Activated T-cell treated with anti-CD3 and anti-CD28 coated beads for 48 hours (primary cell): ENCODE results near the gene ATP8B2.
A peak's percentile ranks its signal among the peaks of the same experiment; 100 is the strongest.
"Not testable (repeated sequence)": the region's sequence is repeated elsewhere in the genome, so short reads cannot be mapped to it uniquely, and the experiment has no call there.

ENCODE experiments used
- DNase-seq: peaks from one replicate; pipeline ENCODE4 v3.0.0-alpha.2; 2020; ENCODE audit warnings: low read depth

Gene ATP8B2

GRCh38 chr1:154324669-154325582 lies at the start of gene ATP8B2:
Gene ATP8B2, plus strand, starts transcription at chr1:154325525. Its CDS starts 2,617 bp downstream, at chr1:154328142.
- DNase-seq = peak; percentile 77

DNA sequence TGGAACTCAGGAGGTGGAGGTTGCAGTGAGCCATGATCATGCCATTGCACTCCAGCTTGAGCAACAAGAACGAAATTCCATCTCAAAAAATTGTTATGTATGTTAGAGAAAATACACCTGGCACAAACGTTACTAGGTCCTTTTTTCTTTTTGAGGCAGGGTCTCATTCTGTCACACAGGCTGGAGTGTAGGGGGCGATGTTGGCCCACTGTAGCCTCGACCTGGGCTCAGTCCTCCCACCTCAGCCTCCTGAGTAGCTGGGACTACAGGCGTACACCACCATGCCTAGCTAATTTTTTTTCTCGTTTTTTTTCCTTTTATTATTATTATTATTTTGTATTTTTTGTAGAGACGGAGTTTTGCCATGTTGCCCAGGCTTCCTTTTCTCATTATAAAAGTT lies 48.5 kb upstream of the ATP8B2 start:
- DNase-seq = peak; percentile 26

DNA sequence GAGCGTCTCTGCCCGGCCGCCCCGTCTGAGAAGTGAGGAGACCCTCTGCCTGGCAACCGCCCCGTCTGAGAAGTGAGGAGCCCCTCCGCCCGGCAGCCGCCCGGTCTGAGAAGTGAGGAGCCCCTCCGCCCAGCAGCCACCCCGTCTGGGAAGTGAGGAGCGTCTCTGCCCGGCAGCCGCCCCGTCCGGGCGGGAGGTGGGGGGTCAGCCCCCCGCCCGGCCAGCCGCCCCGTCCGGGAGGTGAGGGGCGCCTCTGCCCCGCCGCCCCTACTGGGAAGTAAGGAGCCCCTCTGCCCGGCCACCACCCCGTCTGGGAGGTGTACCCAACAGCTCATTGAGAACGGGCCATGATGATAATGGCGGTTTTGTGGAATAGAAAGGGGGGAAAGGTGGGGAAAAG lies 37.7 kb upstream of the ATP8B2 start:
- DNase-seq = not testable (repeated sequence)

DNA sequence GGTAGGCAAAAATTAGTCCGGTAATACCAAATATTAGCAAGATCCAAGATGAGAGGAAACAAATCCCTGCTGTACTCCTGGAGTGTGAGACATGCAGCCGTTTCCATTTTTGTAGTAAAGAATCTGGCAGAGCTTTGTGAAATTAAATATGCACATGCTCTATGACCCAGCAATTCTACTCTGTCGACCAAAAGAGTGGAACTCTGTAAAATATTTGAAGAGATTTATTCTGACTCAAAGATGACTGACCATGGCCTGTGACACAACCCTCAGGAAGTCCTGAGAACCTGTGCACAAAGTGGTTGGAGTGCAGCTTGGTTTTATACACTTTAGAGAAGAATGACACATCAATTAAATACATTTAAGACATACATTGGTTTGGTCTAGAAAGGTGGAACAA lies 36.7 kb upstream of the ATP8B2 start:
- no peak for DNase-seq

GRCh38 chr1:154290921-154291320 lies 34.4 kb upstream of the ATP8B2 start:
- no peak for DNase-seq

DNA sequence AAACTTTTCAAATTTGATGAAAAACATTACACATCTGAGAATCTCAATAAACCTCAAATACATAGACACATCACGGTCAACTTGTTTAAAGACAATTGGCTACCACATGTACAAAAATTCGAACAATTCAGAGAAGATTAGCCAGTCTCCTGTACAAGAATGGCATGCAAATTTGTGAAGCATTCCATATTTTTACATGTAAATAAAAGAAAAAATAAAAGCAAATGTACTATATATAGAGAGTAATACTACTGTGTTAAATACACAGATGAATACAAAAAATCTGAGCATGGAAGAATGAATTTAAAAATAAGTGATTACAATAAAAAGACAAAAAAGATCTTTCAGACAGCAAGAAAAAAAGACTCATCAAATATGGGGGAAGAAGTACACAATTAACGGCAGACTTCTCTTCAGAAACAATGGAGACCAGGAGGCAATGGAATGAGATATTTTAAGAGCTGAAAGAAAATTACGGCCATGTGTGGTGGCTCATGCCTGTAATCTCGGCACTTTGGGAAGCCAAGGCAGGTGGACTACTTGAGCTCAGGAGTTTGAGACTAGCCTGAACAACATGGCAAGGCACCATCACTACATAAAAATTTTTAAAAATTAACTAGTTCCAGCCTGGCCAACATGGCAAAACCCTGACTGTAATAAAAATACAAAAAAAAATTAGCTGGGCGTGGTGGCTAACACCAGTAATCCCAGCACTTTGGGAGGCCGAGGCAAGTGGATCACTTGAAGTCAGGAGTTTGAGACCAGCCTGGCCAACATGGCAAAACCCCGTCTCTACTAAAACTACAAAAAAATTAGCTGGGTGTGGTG lies 29.7 kb upstream of the ATP8B2 start:
- DNase-seq = no peak

DNA sequence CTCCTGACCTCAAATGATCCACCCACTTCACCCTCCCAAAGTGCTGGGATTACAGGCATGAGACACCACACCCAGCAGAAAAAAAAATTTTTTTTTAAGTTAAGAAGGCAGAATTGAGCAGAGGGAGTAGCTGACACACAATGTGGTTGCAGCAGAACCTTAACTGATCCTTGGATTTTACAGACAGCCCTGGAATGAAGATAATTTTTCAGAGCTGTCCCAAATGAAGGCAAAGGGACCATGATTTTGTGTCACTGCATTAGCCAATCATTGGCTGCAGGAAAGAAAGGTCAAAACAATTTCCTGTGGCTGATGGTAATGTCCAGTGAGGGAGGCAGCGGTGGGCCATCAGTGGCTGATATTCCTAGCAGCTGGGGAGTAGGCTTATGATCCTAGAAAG lies 23.7 kb upstream of the ATP8B2 start:
- no peak for DNase-seq

GRCh38 chr1:154304664-154305337 lies 20.5 kb upstream of the ATP8B2 start:
- peak; percentile 61 for DNase-seq

DNA sequence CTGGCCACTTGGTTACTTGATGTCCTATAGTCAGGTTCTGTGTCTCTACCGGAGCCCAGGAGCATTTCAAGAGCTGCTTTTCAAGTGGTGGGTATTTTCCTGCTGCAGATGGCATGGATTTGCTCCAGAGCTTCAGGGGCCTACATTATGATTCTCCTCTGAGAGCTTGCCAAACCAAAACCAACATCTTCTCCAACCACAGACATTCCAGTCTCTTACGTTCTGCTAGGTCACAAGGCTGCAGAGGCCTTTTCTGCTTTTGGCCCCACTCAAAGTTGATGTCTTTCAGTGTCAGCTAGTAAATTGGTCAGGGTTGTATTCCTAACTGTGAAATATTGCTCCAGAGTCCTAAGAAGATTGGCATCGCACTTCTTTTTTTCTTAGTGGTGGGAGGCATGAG lies 19.2 kb upstream of the ATP8B2 start:
- no peak for DNase-seq

- DNase-seq = not testable (repeated sequence)
Observed at GRCh38 chr1:154307670-154308270, 17.6 kb upstream of the ATP8B2 start.

DNA sequence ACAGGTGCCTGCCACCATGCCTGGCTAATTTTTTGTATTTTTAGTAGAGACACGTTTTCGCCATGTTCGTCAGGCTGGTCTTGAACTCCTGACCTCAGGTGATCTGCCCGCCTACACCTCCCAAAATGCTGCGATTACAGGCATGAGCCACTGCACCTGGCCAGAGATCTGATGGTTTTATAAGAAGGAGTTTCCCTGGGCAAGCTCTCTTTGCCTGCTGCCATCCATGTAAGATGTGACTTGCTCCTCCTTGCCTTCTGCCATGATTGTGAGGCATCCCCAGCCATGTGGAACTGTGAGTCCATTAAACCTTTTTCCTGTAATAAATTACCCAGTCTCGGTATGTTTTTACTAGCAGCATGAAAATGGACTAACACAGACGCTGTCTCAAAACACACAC lies 16.2 kb upstream of the ATP8B2 start:
- DNase-seq = not testable (repeated sequence)

- not testable (repeated sequence) for DNase-seq
Observed at GRCh38 chr1:154312229-154313065, 12.9 kb upstream of the ATP8B2 start.

- no peak for DNase-seq
Observed at GRCh38 chr1:154313066-154313356, 12.3 kb upstream of the ATP8B2 start.

- not testable (repeated sequence) for DNase-seq
Observed at GRCh38 chr1:154314226-154314625, 11.1 kb upstream of the ATP8B2 start.

DNA sequence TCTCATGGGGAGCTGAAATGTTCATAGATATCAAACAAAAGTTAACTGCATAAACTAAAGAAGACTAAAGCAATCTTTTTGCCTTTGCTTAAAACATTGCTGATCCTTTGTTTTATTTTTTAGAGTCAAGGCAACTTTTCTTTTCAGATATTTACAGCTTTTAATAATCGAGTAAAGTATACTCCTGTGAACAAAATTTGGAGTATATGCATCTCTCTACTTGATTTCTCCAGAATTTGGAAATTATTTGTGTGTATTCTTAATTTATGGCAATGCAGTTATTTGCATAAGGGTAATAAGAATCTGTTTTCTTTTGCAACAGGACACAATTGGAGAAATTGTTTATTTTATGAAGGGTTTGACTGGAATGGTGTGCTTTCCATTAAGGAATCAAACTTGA lies 8.6 kb upstream of the ATP8B2 start:
- DNase-seq = no peak

GRCh38 chr1:154318386-154318785 lies 6.9 kb upstream of the ATP8B2 start:
- DNase-seq = no peak

DNA sequence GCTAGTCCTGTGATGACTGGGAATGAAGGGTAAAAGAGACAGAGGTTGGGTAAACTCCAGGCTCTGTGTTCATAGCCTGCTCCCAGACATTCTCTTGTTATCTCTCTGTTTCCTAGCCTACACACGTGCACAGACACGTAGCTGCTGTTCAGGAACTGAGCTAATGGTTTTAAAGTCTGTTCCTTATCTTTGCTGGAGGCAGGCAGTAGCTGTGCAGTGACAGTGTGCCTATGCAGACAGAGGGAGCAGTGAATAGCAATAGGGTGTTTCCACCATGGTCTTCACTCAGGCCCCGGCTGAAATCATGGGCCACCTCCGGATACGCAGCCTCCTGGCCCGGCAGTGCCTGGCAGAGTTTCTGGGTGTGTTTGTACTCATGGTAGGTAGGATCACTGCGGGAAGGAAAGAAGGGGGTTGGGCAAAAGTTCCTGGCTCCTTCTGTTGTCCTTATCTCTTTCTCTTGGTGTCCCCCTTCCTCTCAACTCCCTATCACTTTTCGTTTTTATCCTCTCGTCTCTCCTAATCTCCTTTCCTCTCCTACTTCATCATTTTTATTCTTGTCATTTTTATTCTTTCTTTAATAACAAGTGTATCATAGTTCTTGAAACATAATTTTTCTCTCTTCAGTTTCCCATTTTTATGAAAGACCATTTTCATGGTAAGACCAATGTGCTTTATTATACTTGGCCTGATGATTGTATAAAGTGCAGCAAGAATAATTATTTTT lies 4.3 kb upstream of the ATP8B2 start, which contains the start of gene AQP10:
AQP10 (plus strand) TSS at position 212 of the 727 bp plus-strand sequence; CDS start at position 275, 63 bp downstream.
- no peak for DNase-seq

GRCh38 chr1:154321609-154321934 lies 3.8 kb upstream of the ATP8B2 start:
- not testable (repeated sequence) for DNase-seq

GRCh38 chr1:154323493-154323892 lies 1.8 kb upstream of the ATP8B2 start:
- DNase-seq = no peak

- no peak for DNase-seq
Observed at GRCh38 chr1:154324241-154324640, 1.1 kb upstream of the ATP8B2 start.
